ENCODE data around the gene PSPN.

DNA sequence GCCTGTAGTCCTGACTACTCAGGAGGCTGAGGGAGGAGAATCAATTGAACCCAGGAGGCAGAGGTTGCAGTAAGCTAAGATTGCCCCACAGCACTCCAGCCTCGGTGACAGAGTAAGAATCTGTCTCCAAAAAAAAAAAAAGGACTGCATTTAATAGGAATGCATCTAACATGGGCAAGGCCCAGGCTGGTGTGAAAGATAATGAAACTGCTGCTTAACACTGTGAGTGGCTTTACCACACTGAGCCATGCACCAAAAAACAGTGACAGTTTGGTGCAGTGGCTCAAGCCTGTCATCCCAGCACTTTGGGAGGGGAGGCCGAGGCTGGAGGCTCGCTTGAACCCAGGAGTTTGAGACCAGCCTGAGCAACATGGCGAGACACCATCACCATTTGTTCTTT, 8.6 kb upstream of the PSPN start:
- TF ChIP-seq, protein P1, sequence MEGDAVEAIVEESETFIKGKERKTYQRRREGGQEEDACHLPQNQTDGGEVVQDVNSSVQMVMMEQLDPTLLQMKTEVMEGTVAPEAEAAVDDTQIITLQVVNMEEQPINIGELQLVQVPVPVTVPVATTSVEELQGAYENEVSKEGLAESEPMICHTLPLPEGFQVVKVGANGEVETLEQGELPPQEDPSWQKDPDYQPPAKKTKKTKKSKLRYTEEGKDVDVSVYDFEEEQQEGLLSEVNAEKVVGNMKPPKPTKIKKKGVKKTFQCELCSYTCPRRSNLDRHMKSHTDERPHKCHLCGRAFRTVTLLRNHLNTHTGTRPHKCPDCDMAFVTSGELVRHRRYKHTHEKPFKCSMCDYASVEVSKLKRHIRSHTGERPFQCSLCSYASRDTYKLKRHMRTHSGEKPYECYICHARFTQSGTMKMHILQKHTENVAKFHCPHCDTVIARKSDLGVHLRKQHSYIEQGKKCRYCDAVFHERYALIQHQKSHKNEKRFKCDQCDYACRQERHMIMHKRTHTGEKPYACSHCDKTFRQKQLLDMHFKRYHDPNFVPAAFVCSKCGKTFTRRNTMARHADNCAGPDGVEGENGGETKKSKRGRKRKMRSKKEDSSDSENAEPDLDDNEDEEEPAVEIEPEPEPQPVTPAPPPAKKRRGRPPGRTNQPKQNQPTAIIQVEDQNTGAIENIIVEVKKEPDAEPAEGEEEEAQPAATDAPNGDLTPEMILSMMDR (IDR thresholded peaks at IDR 0.05) = no peak
- TF ChIP-seq POLR2A (IDR thresholded peaks at IDR 0.05) = no peak
